Fibroblast of mammary gland (primary cell): ENCODE measurements around the gene KCNQ1.

ENCODE experiments used
- DNase-seq: peaks from one replicate; pipeline ENCODE4 v3.0.0-alpha.2; 2010; ENCODE audit warnings: low read depth
- H3K4me3 ChIP-seq: 2 replicates; pipeline ENCODE4 v1.5.1; 2011; ENCODE audit warnings: low read depth, mild to moderate bottlenecking, low read length, moderate library complexity; ENCODE audit not compliant: control insufficient read depth
- TF ChIP-seq, protein P1 (sequence below): conservative IDR thresholded peaks from 2 replicates; pipeline ENCODE4 v1.5.1; 2011; ENCODE audit warnings: low read depth, low read length, inconsistent platforms; ENCODE audit not compliant: control insufficient read depth, insufficient read depth

Gene KCNQ1

DNA sequence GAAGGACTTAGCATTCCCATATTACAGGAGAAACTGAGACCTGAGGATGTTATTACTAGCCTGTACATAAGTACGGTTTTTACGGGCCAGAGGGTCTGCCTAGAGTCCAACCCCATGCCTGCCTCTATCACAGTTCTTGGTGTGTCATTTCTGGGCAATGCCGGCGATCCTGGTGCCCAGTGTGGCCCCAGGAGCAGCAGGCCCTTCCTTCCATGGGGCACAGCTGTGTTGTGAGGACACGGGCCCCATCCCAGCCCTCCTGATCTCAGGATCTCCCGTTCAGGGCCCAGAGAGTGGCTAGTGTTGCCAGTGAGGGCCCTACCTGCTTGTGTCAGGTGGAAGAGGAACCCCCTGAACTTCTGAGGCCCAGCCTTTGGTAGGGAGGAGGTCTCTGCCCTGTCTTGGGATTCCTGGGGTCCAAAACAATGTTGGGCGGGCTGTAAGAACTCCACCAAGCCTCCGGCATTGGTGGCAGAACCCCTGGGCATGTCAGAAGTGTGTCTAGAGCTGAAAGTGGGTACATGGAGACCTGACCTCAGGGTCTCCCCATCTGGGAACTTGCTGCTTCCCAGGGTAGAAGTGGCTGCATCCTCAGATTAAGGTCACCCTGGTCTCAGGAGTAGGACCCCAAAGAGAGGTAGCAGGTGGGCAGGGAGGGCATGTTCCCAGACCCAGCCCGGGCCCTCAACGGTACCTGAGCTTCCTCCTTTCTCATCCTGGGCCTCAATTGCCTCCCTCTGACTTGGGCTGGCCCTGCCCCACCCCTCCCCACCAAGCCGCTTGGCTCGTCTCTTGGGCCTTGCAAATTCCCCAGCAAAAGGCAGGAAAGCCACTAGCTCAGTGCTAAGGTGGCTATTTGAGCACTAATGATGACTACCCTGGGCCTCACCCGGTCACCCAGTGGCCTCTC lies 329.6 kb downstream of the KCNQ1 start:
- H3K4me3 ChIP-seq, result no peak overlapping the region
- TF ChIP-seq, protein P1, sequence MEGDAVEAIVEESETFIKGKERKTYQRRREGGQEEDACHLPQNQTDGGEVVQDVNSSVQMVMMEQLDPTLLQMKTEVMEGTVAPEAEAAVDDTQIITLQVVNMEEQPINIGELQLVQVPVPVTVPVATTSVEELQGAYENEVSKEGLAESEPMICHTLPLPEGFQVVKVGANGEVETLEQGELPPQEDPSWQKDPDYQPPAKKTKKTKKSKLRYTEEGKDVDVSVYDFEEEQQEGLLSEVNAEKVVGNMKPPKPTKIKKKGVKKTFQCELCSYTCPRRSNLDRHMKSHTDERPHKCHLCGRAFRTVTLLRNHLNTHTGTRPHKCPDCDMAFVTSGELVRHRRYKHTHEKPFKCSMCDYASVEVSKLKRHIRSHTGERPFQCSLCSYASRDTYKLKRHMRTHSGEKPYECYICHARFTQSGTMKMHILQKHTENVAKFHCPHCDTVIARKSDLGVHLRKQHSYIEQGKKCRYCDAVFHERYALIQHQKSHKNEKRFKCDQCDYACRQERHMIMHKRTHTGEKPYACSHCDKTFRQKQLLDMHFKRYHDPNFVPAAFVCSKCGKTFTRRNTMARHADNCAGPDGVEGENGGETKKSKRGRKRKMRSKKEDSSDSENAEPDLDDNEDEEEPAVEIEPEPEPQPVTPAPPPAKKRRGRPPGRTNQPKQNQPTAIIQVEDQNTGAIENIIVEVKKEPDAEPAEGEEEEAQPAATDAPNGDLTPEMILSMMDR, result no peak
- no peak for DNase-seq

DNA sequence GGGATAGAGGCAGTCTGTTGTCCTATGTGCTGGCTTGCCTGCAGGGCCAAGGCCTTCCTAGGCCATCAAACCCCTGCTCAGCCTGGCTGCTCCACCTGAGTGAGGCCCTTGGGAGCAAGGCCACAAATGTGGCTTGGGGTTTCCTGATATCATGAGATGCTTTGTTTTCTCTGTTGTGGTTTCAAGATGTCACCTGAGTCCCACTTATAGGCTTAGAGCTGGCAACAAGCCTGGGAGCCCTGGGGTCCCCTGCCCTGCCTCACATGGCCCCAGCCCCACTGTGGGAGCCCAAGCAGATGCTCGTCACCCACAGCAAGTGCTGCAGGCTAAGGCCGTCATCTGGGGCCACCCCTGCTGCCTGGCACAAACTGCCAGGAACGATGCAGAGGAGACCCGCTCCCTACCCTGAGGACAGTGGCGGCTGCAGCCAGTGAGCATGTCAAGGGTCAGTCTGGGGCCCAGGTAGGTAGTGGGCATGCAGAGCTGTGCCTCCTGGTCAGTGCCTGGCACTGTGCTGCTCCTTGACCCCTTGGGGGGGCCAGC lies 330.3 kb downstream of the KCNQ1 start:
- TF ChIP-seq, protein P1, result no peak

DNA sequence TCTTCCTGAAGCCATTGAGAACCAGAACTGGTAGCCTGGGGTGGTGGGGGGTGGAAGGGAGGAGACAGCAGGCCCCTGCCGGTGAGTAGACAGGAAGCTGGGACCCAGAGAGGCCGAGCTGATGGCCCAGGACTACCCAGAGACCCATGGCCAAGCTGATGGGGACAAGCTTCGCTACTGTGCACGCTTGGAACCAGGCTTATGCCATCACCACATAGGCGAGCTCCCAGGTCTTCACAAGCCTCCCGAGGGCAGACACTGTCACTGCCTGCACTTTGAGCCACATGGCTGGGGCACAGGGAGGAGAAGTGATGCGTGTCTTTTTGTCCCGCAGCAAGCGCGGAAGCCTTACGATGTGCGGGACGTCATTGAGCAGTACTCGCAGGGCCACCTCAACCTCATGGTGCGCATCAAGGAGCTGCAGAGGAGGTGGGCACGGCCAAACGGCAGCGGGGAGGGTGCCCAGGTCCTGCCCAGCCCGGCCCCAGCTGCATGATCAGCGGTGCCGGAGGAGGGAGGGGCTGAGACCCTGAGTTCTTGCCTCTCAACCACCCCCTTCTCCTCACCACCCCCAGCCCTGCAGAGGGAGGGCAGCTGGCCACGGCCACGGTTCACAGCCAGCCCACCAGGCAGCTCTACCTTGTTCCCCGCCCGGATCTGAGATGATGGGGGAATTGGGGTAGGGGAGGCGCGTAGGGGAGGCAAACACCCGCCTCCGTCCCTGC lies 331.0 kb downstream of the KCNQ1 start:
- TF ChIP-seq, protein P1, result no peak
- DNase-seq, result no peak
- H3K4me3 ChIP-seq, result no peak overlapping the region

More for the DNA sequence above, 330.3 kb downstream of the KCNQ1 start:
- no peak overlapping the region for H3K4me3 ChIP-seq
- DNase-seq, result no peak

DNA sequence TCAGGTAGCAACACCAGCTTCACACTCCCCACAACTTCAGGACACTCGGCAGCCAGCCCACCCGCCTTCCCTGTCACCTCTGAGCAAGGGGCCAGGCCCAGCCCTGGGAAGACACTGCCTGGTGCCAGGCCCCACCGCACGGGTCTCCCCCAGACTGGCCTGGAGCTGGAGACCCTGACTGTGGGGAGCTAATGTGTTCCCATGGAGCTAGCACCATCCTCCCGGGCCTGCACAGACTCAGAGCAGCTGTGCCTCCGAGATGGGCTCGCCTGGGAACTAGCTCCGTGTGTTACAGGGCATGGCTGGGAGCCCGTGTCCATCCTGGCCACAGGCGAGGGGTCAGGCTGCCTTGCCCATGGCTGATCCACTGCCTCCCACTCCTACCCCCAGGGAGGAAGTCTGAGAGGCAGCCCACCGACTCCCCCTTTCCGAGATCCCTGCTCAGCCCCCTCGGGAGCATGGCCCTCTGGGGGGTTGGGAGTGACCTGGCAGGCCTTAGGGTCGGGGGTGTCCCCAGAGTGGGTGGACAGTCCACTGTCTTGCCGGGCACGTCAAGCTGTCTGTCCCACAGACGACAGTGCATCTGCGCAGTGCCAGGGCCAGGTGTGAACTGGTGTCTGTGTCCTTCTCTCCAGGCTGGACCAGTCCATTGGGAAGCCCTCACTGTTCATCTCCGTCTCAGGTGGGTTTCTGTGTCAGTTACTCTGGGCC lies 331.7 kb downstream of the KCNQ1 start:
- no peak overlapping the region for H3K4me3 ChIP-seq
- DNase-seq, result no peak

DNA sequence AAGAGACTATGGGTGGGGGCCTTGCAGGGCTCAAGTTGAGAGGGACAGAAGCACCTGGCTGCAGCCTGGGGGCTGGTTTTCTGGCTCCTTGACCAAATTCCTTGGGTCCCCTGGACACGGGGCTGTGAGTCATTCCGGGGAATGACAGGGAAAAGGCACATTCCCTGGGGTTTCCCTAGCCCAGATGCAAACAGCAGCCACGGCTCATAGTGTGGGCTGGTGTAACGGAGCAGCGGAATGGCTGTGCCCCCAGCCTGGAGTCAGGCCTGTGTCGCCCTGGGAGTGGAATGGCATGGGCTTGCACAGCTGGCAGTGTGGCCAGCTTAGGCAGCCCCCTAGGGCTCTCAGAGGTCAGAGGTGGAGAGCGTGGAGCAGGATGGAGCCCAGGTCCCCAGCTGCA lies 332.6 kb downstream of the KCNQ1 start:
- TF ChIP-seq, protein P1, result no peak
- H3K4me3 ChIP-seq, result no peak overlapping the region
- DNase-seq, result no peak

More for the DNA sequence above, 331.7 kb downstream of the KCNQ1 start:
- TF ChIP-seq, protein P1, result no peak
